GM12891 (cell line): ENCODE data around the gene STAB1.

Source experiments
- PAX5 ChIP-seq: IDR thresholded peaks from 2 replicates; pipeline ENCODE4 v1.6.1; 2011; ENCODE audit warnings: low read length, moderate library complexity, mild to moderate bottlenecking; ENCODE audit not compliant: insufficient read depth, severe bottlenecking
- POLR2A ChIP-seq: IDR thresholded peaks from 2 replicates; pipeline ENCODE4 v1.6.1; 2011; ENCODE audit warnings: low read depth, low read length, control low read depth
- POLR2AphosphoS5 ChIP-seq: IDR thresholded peaks from 2 replicates; pipeline ENCODE4 v1.6.1; 2011; ENCODE audit warnings: low read depth, low read length, control low read depth
- POU2F2 ChIP-seq: IDR thresholded peaks from 2 replicates; pipeline ENCODE4 v1.6.1; 2011; ENCODE audit warnings: low read depth, mild to moderate bottlenecking, control low read depth, low read length, moderate library complexity
- TAF1 ChIP-seq: IDR thresholded peaks from 2 replicates; pipeline ENCODE4 v1.6.1; 2011; ENCODE audit warnings: low read depth, low read length, control low read depth

GRCh38 chr3:52529376-52530333 is 34.5 kb downstream of the STAB1 start:
- no peak for TF ChIP-seq POLR2A
- no peak for TF ChIP-seq POLR2AphosphoS5
- no peak for TF ChIP-seq PAX5
- TF ChIP-seq TAF1, result no peak
- no peak for TF ChIP-seq POU2F2
